ENCODE results near the gene CAPS.

DNA sequence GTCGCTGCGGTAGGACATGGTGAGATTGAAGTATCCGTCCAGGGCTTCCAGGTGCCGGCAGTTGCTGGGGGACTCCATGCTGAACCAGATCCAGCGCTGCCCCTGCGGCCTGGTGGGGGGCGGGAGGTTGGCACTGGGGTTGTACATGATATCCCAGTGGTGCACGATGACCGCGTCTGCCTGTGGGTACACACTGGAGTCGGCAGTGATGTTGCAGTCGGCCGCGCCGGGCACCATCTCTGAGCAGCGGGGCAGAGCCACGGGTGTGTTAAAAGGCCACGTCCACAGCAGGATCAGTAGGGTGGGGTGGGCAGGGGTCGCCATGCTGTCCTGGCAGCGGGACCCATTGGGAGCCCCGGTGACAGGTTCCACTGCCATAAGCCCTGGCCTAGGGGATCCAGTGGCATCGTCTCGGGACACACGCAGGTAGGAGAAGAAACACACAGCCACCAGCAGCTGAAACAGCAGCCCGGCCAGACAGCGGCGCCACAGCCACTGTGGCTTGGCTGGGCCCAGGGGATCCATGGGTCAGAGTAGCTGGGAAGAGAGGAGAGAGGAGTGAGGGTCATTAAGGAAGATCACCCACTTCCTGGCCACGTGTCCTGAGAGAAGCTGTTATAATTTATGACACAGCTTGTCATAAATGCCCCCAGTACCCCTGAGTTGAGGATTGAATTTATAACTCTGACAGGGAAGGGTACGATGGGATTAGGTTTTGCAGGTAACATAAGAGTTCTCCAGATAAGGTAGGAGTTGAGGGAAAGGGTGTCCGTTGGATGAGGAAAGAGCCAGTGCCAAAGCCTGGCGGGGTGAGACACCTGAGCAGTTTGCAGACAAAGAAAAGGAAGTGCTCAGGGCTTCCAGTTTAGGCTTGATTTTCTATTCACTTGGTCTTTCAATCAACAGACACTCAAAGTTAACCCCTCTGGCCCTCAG, 46.6 kb upstream of the CAPS start:
- TF ChIP-seq ZNF274 (IDR thresholded peaks at IDR 0.05; ENCODE audit: low read depth, low read length) (no peak), YY1 (IDR thresholded peaks at IDR 0.05; ENCODE audit: insufficient read depth, insufficient read length) (no peak), SUZ12 (IDR thresholded peaks at IDR 0.05; ENCODE audit: extremely low read depth, insufficient read depth, insufficient read length) (no peak)

All from NT2/D1 (cell line).